Measurements from ENCODE around the gene SBNO1. TPM values are rescaled to one million over a fixed set of nuclear protein-coding genes. Genes with fewer than 3 reads are reported as not detected.

Gene SBNO1
- polyA plus RNA-seq, 3 donors = 5.6 to 16.9 (median 11.4) TPM

DNA sequence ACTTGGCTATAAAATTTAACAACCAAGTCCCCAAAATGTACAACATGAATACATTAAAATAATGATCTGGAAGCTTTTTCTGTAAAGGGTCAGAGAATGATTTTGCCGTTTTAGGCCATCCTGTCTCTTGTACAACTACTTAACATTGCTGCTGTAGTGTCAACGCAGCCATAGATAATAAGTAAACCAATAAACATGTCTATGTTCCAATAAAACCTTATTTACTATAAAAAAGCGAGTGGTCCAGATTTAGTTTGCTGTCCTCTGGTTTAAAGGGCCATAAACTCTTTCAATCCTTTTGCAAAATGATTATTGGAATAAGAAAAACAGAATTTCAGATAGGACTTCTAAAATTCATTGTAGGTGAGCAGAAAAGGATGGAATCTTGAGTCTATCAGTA is 29.2 kb downstream of the SBNO1 start:
- no peak overlapping the region for H3K4me3 Mint-ChIP-seq
- peaks cover 39% of the 10 kb centered on the region for H4K20me1 ChIP-seq (ENCODE audit: insufficient read depth, low read length)
- DNase-seq = no peak
- no peak overlapping the region for H3K4me3 ChIP-seq (replicated peaks in 1 of 3; ENCODE audit: low read depth in 2 of 3, low read length in 3 of 3)
- H3K9me3 ChIP-seq (replicated peaks in 1 of 2; ENCODE audit: control insufficient read depth in 1 of 2, insufficient read depth in 1 of 2, low read length in 2 of 2) = no peaks in the 10 kb centered on the region
- intact Hi-C loops (cut with micrococcal nuclease) = no loop called here
- H3K9me3 Mint-ChIP-seq = no peaks in the 10 kb centered on the region
- peaks cover 65 to 93% of the 10 kb centered on the region in 2 donors for H3K36me3 Mint-ChIP-seq
- no peaks in the 10 kb centered on the region for H3K27me3 ChIP-seq (ENCODE audit: control insufficient read depth in 2 of 2, insufficient read depth in 2 of 2, low read length in 2 of 2)
- H3K4me1 Mint-ChIP-seq = peaks cover 2% of the 10 kb centered on the region
- TF ChIP-seq CTCF (IDR thresholded peaks at IDR 0.05) = no peak
- no peaks in the 10 kb centered on the region for H3K27me3 Mint-ChIP-seq (ENCODE audit: low read depth in 3 of 3)
- WGBS (ENCODE audit: insufficient coverage) = no CpG with 5 or more reads among the region's 3 CpGs
- no peak overlapping the region for H2AFZ ChIP-seq (ENCODE audit: insufficient read depth, low read depth, low read length, poor library complexity, severe bottlenecking)
- no peak overlapping the region for H3K27ac Mint-ChIP-seq
- H3K36me3 ChIP-seq (replicated peaks in 1 of 2; ENCODE audit: control insufficient read depth in 1 of 2, insufficient read depth in 2 of 2, low read length in 2 of 2) = peaks cover 69 to 96% of the 10 kb centered on the region in 2 donors
- no peak overlapping the region for H3K27ac ChIP-seq (ENCODE audit: low read depth in 1 of 2, low read length in 2 of 2)
- H3K79me2 ChIP-seq (ENCODE audit: insufficient read depth, low read length) = peaks cover 22% of the 10 kb centered on the region
- H3K4me2 ChIP-seq (replicated peaks; ENCODE audit: extremely low read depth, low read length, poor library complexity, severe bottlenecking) = no peak overlapping the region
- H3K9ac ChIP-seq (ENCODE audit: insufficient read depth, low read length, poor library complexity, severe bottlenecking) = no peak overlapping the region
- H3K4me1 ChIP-seq (ENCODE audit: control insufficient read depth in 1 of 2, insufficient read depth in 2 of 2, low read length in 2 of 2) = no peaks in the 10 kb centered on the region

GRCh38 chr12:123329799-123330198 is 34.8 kb downstream of the SBNO1 start:
- Histone ChIP-seq H3K9me3 (replicated peaks in 1 of 2; ENCODE audit: control insufficient read depth in 1 of 2, insufficient read depth in 1 of 2, low read length in 2 of 2) (no peaks in the 10 kb centered on the region), H3K36me3 (replicated peaks in 1 of 2; ENCODE audit: control insufficient read depth in 1 of 2, insufficient read depth in 2 of 2, low read length in 2 of 2) (peaks cover 83 to 97% of the 10 kb centered on the region in 2 donors), H3K27me3 (ENCODE audit: control insufficient read depth in 2 of 2, insufficient read depth in 2 of 2, low read length in 2 of 2) (no peaks in the 10 kb centered on the region), H3K9ac (ENCODE audit: insufficient read depth, low read length, poor library complexity, severe bottlenecking) (no peak overlapping the region), H3K79me2 (ENCODE audit: insufficient read depth, low read length) (no peaks in the 10 kb centered on the region), H2AFZ (ENCODE audit: insufficient read depth, low read depth, low read length, poor library complexity, severe bottlenecking) (no peak overlapping the region), H4K20me1 (ENCODE audit: insufficient read depth, low read length) (peaks cover 4% of the 10 kb centered on the region), H3K4me2 (replicated peaks; ENCODE audit: extremely low read depth, low read length, poor library complexity, severe bottlenecking) (no peak overlapping the region), H3K4me1 (ENCODE audit: control insufficient read depth in 1 of 2, insufficient read depth in 2 of 2, low read length in 2 of 2) (no peaks in the 10 kb centered on the region), H3K4me3 (replicated peaks in 1 of 3; ENCODE audit: low read depth in 2 of 3, low read length in 3 of 3) (no peak overlapping the region), H3K27ac (ENCODE audit: low read depth in 1 of 2, low read length in 2 of 2) (no peak overlapping the region)
- Mint-ChIP-seq H3K4me3 (no peak overlapping the region), H3K4me1 (no peaks in the 10 kb centered on the region), H3K9me3 (no peaks in the 10 kb centered on the region), H3K36me3 (peaks cover 76 to 84% of the 10 kb centered on the region in 2 donors), H3K27ac (no peak overlapping the region), H3K27me3 (ENCODE audit: low read depth in 3 of 3) (no peaks in the 10 kb centered on the region)
- WGBS (ENCODE audit: insufficient coverage) = no CpG with 5 or more reads among the region's 1 CpG
- intact Hi-C loops (cut with micrococcal nuclease) = no loop called here
- no peak for TF ChIP-seq CTCF (IDR thresholded peaks at IDR 0.05)
- no peak for DNase-seq

Measured in CD14-positive monocyte (primary cell).